ENCODE data around the gene SMIM20. TPM values are rescaled to one million over a fixed set of nuclear protein-coding genes. Genes with fewer than 3 reads are reported as not detected.

The SMIM20 gene
- total and polyA plus RNA-seq, 9 of the 15 experiments (the other 6 are each of a cell fraction or from before 2014, with no cell fraction given): 25.1 to 51.0 (median 38.9) TPM

- TF ChIP-seq ZNF232 (CRISPR knock-in tag; IDR thresholded peaks at IDR 0.05): no peak
- TF ChIP-seq IFI16 (CRISPR knock-in tag; IDR thresholded peaks at IDR 0.05): no peak
- no peak for TF ChIP-seq BRF2 (IDR thresholded peaks at IDR 0.05; ENCODE audit: borderline replicate concordance, insufficient read depth, insufficient read length)
- TF ChIP-seq POLR2G (IDR thresholded peaks at IDR 0.05; ENCODE audit: low read depth, low read length): no peak
- no peak for TF ChIP-seq CBFB (CRISPR knock-in tag; IDR thresholded peaks at IDR 0.05)
- peak; percentile 30; the same call in 1 of the 2 replicates for TF ChIP-seq ARID3A (IDR thresholded peaks at IDR 0.05; ENCODE audit: borderline replicate concordance, low read depth, low read length)
- no peak for TF ChIP-seq RBM34 (IDR thresholded peaks at IDR 0.05; ENCODE audit: borderline replicate concordance, insufficient read depth, low read length)
- no peak for TF ChIP-seq DMBX1 (CRISPR knock-in tag; IDR thresholded peaks at IDR 0.05; ENCODE audit: borderline replicate concordance)
- TF ChIP-seq SMAD4 (CRISPR knock-in tag; conservative IDR thresholded peaks at IDR 0.05): no peak
- TF ChIP-seq PHTF2 (CRISPR knock-in tag; IDR thresholded peaks at IDR 0.05): no peak
- no peak for TF ChIP-seq PPARD (CRISPR knock-in tag; IDR thresholded peaks at IDR 0.05)
- 0 out of 2 replicates have a peak, but pooled peaks have one; percentile 10 for TF ChIP-seq SMC3 (conservative IDR thresholded peaks at IDR 0.05; ENCODE audit: insufficient read depth, low read depth, low read length)
- no peak for TF ChIP-seq ZNF551 (CRISPR knock-in tag; IDR thresholded peaks at IDR 0.05)
- no peak for TF ChIP-seq KAT7 (CRISPR knock-in tag; IDR thresholded peaks at IDR 0.05; ENCODE audit: borderline replicate concordance)
- no peak for TF ChIP-seq ZNF140 (CRISPR knock-in tag; IDR thresholded peaks at IDR 0.05)
- TF ChIP-seq ZNF311 (CRISPR knock-in tag; IDR thresholded peaks at IDR 0.05): no peak
- no peak for TF ChIP-seq TSHZ1 (CRISPR knock-in tag; IDR thresholded peaks at IDR 0.05)
These were observed 11.6 kb downstream of the SMIM20 start (continued) for GRCh38 chr4:25925486-25926201.
